Endodermal cell (in vitro differentiated cells): ENCODE results near the gene TPSD1. TPM values are rescaled to one million over a fixed set of nuclear protein-coding genes. Genes with fewer than 3 reads are reported as not detected.

Source experiments
- DNase-seq: peaks from one replicate; pipeline ENCODE4 v3.0.0-alpha.2; 2017
- H3K27ac ChIP-seq: 2 replicates; pipeline ENCODE4 v1.5.1; 2013; ENCODE audit warnings: mild to moderate bottlenecking, low read depth, low read length, moderate library complexity
- H3K27me3 ChIP-seq: 2 replicates; pipeline ENCODE4 v1.6.1; 2013; ENCODE audit warnings: mild to moderate bottlenecking, low read length, moderate library complexity; ENCODE audit not compliant: insufficient read depth, control insufficient read depth, poor library complexity, severe bottlenecking
- H3K36me3 ChIP-seq: 2 replicates; pipeline ENCODE4 v1.7.0; 2013; ENCODE audit warnings: mild to moderate bottlenecking, low read length, moderate library complexity; ENCODE audit not compliant: control insufficient read depth, insufficient read depth
- H3K4me1 ChIP-seq: one replicate; pipeline ENCODE4 v1.7.0; 2013; ENCODE audit warnings: low read length; ENCODE audit not compliant: control insufficient read depth, insufficient read depth
- H3K4me3 ChIP-seq: 2 replicates; pipeline ENCODE4 v1.5.1; 2013; ENCODE audit warnings: mild to moderate bottlenecking, low read length, moderate library complexity
- H3K9ac ChIP-seq: 2 replicates; pipeline ENCODE4 v1.6.1; 2013; ENCODE audit warnings: mild to moderate bottlenecking, low read length, moderate library complexity; ENCODE audit not compliant: poor library complexity, severe bottlenecking; ENCODE audit errors: extremely low read depth
- H3K9me3 ChIP-seq: 2 replicates; pipeline ENCODE4 v1.6.1; 2013; ENCODE audit warnings: mild to moderate bottlenecking, low read length, moderate library complexity; ENCODE audit not compliant: control insufficient read depth
- H3K27ac Mint-ChIP-seq: 2 replicates; pipeline ENCODE4 v1.8.0; 2020; ENCODE audit warnings: mixed read lengths
- H3K27me3 Mint-ChIP-seq: 2 replicates; pipeline ENCODE4 v1.8.0; 2021; ENCODE audit warnings: mild to moderate bottlenecking, mixed read lengths; ENCODE audit not compliant: insufficient read depth
- H3K36me3 Mint-ChIP-seq: 2 replicates; pipeline ENCODE4 v1.8.0; 2020; ENCODE audit warnings: low read depth, mixed read lengths
- H3K4me1 Mint-ChIP-seq: 2 replicates; pipeline ENCODE4 v1.8.0; 2020; ENCODE audit warnings: mixed read lengths
- H3K4me3 Mint-ChIP-seq: 2 replicates; pipeline ENCODE4 v1.8.0; 2020; ENCODE audit warnings: mild to moderate bottlenecking, moderate library complexity, mixed read lengths
- H3K9me3 Mint-ChIP-seq: 2 replicates; pipeline ENCODE4 v1.8.0; 2020; ENCODE audit warnings: mild to moderate bottlenecking, mixed read lengths
- CTCF ChIP-seq: fragments of 200-600 bp; sonication (generic); conservative IDR thresholded peaks from 2 replicates; pipeline ENCODE4 v1.5.0; 2021; ENCODE audit warnings: antibody characterized with exemption, mild to moderate bottlenecking
- WGBS, 2 experiments: methylation state at CpG; one replicate each; pipeline versions ENCODE4 v1.1.5 to v1.1.7; 2013; ENCODE audit warnings: missing lambda C conversion rate in 2 of 2, mixed read lengths in 1 of 2; ENCODE audit not compliant: insufficient coverage in 1 of 2, insufficient read length in 1 of 2; 5-methylcytosine and 5-hydroxymethylcytosine counted together
- total RNA-seq, 2 donors: library from RNA; stranded (reverse); fragmentation: NEBNext Ultra II Directional in 1 of 2; extraction: Animal tissue kit (Norgen Biotek cat#: 25700) in 1 of 2; gene quantifications; 2 replicates in 1 of 2; 3 replicates in 1 of 2; pipeline ENCODE4 v1.2.1, GENCODE V29; 2021

The TPSD1 gene
- total RNA-seq, 2 donors from 2014 or later = not detected

- no peaks in the 10 kb centered on the region for H3K9me3 Mint-ChIP-seq
- Histone ChIP-seq H3K9ac (no peak overlapping the region), H3K4me3 (no peak overlapping the region), H3K4me1 (no peaks in the 10 kb centered on the region), H3K27me3 (no peaks in the 10 kb centered on the region), H3K36me3 (no peaks in the 10 kb centered on the region), H3K9me3 (no peaks in the 10 kb centered on the region), H3K27ac (no peak overlapping the region)
- 89% methylated on average over 5 to 6 of the region's 6 CpGs for WGBS, 2 experiments
- H3K27ac Mint-ChIP-seq = peak overlapping the region; percentile 13
- H3K4me3 Mint-ChIP-seq = no peak overlapping the region
- no peaks in the 10 kb centered on the region for H3K36me3 Mint-ChIP-seq
- no peak for DNase-seq
- no peak for TF ChIP-seq CTCF
- H3K4me1 Mint-ChIP-seq = peaks cover 25% of the 10 kb centered on the region
- peaks cover 5% of the 10 kb centered on the region for H3K27me3 Mint-ChIP-seq
Measured at GRCh38 chr16:1297018-1297696, 41.3 kb downstream of the TPSD1 start.

- no peak overlapping the region for H3K4me3 Mint-ChIP-seq
- 91 to 96% methylated on average over 14 of the region's 14 CpGs for WGBS, 2 experiments
Measured at GRCh38 chr16:1298406-1298805, 42.5 kb downstream of the TPSD1 start.

GRCh38 chr16:1299012-1299867, 43.4 kb downstream of the TPSD1 start:
- no peak for TF ChIP-seq CTCF
- Mint-ChIP-seq H3K27me3 (peaks cover 5% of the 10 kb centered on the region), H3K27ac (no peak overlapping the region), H3K36me3 (no peaks in the 10 kb centered on the region), H3K4me1 (peaks cover 21% of the 10 kb centered on the region), H3K4me3 (no peak overlapping the region), H3K9me3 (no peaks in the 10 kb centered on the region)
- WGBS, 2 experiments = 87 to 89% methylated on average over 23 to 31 of the region's 31 CpGs
- H3K27me3 ChIP-seq = no peaks in the 10 kb centered on the region
- no peaks in the 10 kb centered on the region for H3K9me3 ChIP-seq
- H3K27ac ChIP-seq = no peak overlapping the region
- no peaks in the 10 kb centered on the region for H3K4me1 ChIP-seq
- no peak overlapping the region for H3K4me3 ChIP-seq
- H3K9ac ChIP-seq = no peak overlapping the region
- no peak for DNase-seq
- no peaks in the 10 kb centered on the region for H3K36me3 ChIP-seq

More at GRCh38 chr16:1298406-1298805, 42.5 kb downstream of the TPSD1 start:
- TF ChIP-seq CTCF = no peak
- no peak overlapping the region for H3K27ac Mint-ChIP-seq
- Histone ChIP-seq H3K27ac (no peak overlapping the region), H3K36me3 (no peaks in the 10 kb centered on the region), H3K4me1 (no peaks in the 10 kb centered on the region), H3K9me3 (no peaks in the 10 kb centered on the region), H3K27me3 (no peaks in the 10 kb centered on the region), H3K4me3 (no peak overlapping the region), H3K9ac (no peak overlapping the region)
- no peaks in the 10 kb centered on the region for H3K36me3 Mint-ChIP-seq
- DNase-seq = no peak
- H3K9me3 Mint-ChIP-seq = no peaks in the 10 kb centered on the region
- H3K4me1 Mint-ChIP-seq = peaks cover 25% of the 10 kb centered on the region
- H3K27me3 Mint-ChIP-seq = peaks cover 5% of the 10 kb centered on the region
